NB4 (cell line): ENCODE results near the gene PRSS16.
A peak's percentile ranks its signal among the peaks of the same experiment; 100 is the strongest.

Experiments used
- DNase-seq: peaks from one replicate; pipeline ENCODE4 v3.0.0; 2010; ENCODE audit warnings: low read depth
- H3K4me3 ChIP-seq: one replicate; pipeline ENCODE4 v1.5.1; 2011; ENCODE audit warnings: mild to moderate bottlenecking, low read depth, low read length, moderate library complexity
- MYC ChIP-seq: IDR thresholded peaks from 2 replicates; pipeline ENCODE4 v1.6.1; 2011; ENCODE audit warnings: low read depth, low read length
- POLR2A ChIP-seq: IDR thresholded peaks from 2 replicates; pipeline ENCODE4 v1.6.1; 2011; ENCODE audit warnings: mild to moderate bottlenecking; ENCODE audit not compliant: insufficient read length; ENCODE audit errors: extremely low read depth
- TF ChIP-seq, protein P1 (sequence below): IDR thresholded peaks from one replicate; pipeline ENCODE4 v1.5.1; 2012; ENCODE audit warnings: low read depth, low read length
- TF ChIP-seq, protein P2 (sequence below): IDR thresholded peaks from 2 replicates; pipeline ENCODE4 v1.6.1; 2011; ENCODE audit warnings: low read depth, low read length

The PRSS16 gene

DNA sequence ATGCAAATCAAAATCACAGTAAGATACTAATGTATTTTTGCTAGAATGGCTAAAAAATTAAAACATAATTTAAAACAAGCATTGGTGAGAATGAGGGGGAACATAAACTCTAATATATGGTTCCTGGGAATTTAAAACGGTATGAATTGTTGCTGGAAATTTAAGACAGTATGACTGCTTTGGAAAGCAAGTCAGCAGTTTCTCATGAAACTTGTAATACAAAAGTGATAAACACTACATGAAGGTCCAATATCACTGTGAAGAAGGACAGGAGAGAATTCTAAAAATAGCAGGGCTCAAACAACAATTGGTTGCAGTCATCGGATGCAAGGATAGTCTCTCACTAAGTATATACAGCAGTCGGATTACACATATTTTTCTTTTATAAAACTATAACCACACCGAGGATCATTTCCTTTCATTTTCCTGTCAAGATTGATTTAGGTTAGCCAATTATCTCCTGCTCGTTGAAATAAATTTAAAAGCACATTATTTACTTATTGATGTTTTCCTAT lies 18.5 kb upstream of the PRSS16 start:
- no peak for DNase-seq
- H3K4me3 ChIP-seq, result no peak overlapping the region
- TF ChIP-seq POLR2A, result no peak
- TF ChIP-seq, protein P1, sequence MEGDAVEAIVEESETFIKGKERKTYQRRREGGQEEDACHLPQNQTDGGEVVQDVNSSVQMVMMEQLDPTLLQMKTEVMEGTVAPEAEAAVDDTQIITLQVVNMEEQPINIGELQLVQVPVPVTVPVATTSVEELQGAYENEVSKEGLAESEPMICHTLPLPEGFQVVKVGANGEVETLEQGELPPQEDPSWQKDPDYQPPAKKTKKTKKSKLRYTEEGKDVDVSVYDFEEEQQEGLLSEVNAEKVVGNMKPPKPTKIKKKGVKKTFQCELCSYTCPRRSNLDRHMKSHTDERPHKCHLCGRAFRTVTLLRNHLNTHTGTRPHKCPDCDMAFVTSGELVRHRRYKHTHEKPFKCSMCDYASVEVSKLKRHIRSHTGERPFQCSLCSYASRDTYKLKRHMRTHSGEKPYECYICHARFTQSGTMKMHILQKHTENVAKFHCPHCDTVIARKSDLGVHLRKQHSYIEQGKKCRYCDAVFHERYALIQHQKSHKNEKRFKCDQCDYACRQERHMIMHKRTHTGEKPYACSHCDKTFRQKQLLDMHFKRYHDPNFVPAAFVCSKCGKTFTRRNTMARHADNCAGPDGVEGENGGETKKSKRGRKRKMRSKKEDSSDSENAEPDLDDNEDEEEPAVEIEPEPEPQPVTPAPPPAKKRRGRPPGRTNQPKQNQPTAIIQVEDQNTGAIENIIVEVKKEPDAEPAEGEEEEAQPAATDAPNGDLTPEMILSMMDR, result no peak
- TF ChIP-seq, protein P2, sequence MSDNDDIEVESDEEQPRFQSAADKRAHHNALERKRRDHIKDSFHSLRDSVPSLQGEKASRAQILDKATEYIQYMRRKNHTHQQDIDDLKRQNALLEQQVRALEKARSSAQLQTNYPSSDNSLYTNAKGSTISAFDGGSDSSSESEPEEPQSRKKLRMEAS, result no peak

DNA sequence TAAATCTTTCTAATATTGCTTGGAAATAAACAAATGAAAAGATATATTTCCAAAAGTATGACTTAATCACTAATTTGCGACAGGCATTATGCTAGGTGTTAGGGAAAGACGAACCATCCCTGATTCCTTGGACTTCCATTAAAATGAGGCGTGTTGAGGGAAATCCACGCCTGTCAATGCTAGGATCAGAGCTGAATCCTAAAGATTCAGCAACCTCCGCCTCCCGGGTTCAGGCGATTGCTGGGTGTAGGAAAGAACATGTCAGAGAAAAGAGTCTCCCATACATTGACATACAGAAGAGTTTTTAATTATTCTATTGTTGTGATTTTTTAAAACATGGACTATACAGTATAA lies 16.8 kb upstream of the PRSS16 start:
- DNase-seq, result no peak
- no peak overlapping the region for H3K4me3 ChIP-seq
- TF ChIP-seq, protein P2, result no peak
- TF ChIP-seq MYC (no peak), POLR2A (no peak)
- TF ChIP-seq, protein P1, result no peak

DNA sequence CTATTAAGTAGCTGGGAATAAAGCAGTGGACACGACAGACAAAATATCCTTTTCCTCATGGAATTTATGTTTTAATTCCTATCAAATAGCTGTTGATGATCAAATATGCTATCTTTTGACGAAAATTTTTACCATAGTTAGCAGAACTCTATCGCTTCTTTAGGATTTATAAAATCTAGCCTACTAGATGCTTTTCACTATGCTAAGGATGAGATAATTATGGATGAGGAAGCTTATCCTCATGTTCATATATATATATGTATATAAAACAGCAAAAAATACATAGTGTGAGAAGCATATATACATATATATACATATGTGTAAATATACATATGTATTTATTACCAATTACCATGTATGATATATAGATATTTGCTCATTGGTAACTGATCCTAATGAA lies 12.9 kb upstream of the PRSS16 start:
- no peak for DNase-seq
- peak overlapping the region; percentile 77 for H3K4me3 ChIP-seq
- TF ChIP-seq MYC (no peak), POLR2A (no peak)
- TF ChIP-seq, protein P1, result no peak
- TF ChIP-seq, protein P2, result no peak

DNA sequence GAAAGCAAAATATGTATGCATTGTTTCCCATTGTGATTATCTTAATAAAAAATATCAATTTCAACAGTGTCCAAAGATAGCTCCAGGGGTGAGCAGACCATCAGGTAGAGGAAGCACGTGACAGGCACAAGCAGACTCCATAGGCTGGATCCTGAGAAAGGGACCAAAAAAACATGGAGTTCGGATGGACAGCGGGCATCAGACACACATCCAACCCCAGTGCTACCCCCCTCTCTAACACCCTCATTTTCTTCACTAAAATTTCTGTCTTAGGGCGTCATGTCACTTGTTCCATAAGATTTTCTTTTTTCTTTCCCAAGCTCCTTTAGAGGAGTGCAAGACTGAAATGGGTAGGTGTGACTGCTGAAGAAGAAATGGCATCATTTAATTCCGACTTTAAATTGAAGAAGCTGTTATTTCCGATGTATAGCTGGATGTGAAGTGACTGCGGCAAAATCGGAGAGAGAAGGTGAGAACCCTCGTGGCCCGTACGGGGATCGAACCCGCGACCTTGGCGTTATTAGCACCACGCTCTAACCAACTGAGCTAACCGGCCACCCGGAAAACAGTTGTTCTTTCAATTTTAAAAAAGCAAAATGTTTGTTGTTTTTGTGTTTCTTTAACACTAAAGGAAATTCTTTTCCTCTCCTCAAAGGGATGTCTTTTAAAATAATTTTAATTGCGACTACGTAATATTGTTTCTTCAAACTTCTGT lies 10.3 kb upstream of the PRSS16 start:
- TF ChIP-seq, protein P1, result no peak
- TF ChIP-seq, protein P2, result no peak
- TF ChIP-seq MYC, result no peak
- TF ChIP-seq POLR2A, result no peak
- DNase-seq, result peak; percentile 69
- no peak overlapping the region for H3K4me3 ChIP-seq

DNA sequence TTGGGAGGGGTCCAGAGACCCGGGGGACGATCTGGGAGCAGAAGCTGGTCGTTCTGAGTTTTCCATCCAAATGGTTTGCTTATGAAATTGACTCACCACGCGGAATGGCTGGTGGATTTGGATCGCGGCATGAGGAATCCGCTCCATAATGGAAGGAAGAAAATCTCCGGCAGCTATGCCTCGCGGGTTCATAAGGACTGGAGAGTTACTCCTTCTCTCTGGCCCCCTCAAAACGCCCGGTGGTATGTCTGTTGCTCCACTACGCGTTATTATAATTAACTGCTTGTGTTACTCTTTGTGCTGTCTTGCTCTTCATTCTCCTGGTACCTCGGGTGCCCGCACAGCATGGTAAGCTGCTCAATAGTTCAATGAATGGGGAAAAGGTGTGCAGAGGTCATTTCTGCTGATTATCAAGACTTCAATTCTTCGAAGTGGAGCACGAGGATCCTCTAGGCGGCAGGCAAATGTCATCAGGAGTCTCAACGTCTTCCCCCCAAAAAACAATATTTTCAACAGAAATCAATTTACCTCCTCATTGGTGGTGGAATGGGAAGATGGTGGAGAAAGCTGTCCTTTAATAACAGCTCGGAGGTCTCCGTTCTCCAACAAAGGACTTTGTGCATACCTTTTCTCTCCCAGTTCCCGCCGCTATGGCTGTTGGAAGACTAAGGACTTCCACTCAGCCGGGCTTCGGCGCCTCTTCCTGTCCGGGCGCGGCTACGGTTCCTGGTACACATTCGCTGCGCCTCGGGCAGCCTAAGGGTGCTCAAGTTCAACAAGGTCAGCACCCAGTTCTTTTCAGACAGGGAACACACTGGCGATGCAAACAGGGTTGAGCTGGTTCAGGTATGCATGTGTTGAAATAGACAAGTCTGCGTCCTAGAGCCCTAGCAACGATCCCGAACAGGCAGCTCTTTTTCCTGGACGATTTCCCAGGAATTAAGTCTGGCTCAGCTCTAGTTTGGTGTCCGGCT lies 9.2 kb upstream of the PRSS16 start:
- H3K4me3 ChIP-seq, result no peak overlapping the region
- no peak for DNase-seq
- TF ChIP-seq, protein P1, result no peak
- no peak for TF ChIP-seq POLR2A
- TF ChIP-seq, protein P2, result no peak
- no peak for TF ChIP-seq MYC
